Activated CD4-positive, alpha-beta T cell treated with anti-CD3 and anti-CD28 coated beads, Interleukin-2, amount 50 U/mL, for 24 hours (primary cell): ENCODE measurements around the gene MNX1.

Experiments
- DNase-seq, 2 donors: peaks; one replicate each; pipeline ENCODE4 v3.0.0-alpha.2; 2020; ENCODE audit warnings: low read depth in 1 of 2, low spot score in 1 of 2

Gene MNX1

DNA sequence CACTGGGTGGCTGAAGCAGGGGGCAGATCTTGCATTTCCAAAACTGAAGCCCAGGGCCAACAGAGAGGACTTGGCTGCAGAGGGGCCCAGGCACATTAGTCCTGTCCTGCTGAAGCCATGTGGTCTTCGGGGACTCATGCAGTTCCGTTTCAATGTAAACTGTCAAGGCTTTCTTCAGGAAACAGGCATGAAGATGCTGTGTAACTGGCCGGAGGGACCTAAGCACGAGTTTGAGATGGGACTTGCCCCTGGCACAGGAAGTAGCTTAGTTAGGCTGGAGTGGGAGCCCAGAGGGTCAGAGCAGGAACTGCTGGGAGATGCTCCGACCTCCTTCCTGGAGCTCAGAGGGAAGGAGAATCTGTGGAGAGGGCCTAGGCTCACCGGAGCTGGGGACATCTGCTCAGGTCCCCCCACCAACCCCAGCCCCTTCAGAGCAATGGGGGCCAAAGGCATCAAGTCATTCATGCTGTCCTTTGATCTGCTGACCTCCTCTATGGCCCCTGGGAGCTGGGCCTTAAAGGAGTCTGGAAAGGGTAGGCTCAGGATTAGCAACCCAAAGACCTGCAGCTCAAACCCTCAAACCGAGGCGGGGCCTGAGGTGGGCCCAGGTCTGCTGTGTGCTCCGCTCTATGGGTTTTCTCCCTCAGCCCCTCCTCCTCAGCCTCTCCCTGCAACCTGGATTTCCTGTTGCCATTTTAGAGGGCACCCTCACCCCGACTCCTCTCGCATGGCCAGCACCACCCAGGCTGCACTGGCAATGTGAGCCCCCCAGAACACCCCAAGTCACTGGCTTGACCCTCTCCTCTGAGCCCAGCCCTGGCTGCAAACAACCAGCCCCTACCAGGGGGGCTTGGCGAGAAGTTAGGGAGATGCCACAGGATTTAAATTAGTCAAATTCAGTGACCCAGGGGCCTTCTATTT is 4.4 kb upstream of the MNX1 start:
- no peak for DNase-seq

GRCh38 chr7:157013602-157014549 is 3.4 kb upstream of the MNX1 start:
- no peak for DNase-seq

- DNase-seq: no peak
Measured at GRCh38 chr7:157013101-157013500, 2.6 kb upstream of the MNX1 start.

- DNase-seq: no peak
Measured at GRCh38 chr7:157012113-157012547, 1.7 kb upstream of the MNX1 start.

- DNase-seq: no peak
Measured at GRCh38 chr7:157011333-157012112, 1.1 kb upstream of the MNX1 start.

DNA sequence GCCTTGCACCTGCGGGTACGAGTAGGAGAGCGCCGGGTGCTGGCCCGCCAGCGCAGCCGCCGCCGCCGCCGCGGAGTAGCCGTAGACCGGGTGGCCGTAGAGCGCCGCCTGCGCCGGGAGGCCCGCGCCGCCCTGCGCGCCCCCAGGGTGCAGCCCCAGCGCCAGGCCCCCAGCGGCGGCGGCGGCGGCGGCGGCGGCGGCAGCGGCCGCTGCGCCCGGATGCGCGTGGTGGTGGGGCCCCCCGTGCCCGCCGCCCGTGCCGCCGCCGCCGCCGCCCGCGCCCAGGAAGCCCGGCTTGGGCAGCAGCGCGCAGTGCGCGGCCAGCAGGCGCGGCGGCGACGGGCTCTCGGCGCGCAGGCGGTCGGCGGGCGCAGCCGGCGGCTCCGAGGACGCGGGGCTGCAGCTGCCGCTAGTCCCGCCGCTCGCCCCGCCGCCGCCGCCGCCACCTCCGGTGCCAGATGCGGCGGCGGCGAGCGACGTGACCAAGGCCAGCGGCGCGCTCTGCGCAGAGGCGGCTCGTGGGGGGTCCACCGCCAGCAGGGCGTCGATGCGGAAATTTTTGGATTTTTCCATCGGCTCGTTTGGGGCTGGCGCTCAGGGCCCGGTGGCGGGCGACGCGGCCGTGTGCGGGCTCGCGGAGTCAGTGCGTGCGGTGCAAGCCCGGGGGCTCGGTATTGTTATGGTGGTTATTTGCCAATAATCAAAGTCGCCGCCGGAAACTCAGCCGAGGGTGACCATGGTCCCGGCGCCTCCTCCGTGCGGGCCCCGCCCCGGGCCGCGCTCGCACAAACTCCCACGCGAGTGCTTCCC is 480 bp downstream of the MNX1 start:
- DNase-seq: no peak

GRCh38 chr7:157009170-157009777 is 1.2 kb downstream of the MNX1 start:
- no peak for DNase-seq

- DNase-seq: no peak
Measured at GRCh38 chr7:157008206-157009169, 2.0 kb downstream of the MNX1 start.

- DNase-seq: no peak
Measured at GRCh38 chr7:157007470-157008066, 2.9 kb downstream of the MNX1 start.

GRCh38 chr7:157006829-157007469 is 3.5 kb downstream of the MNX1 start:
- no peak for DNase-seq

DNA sequence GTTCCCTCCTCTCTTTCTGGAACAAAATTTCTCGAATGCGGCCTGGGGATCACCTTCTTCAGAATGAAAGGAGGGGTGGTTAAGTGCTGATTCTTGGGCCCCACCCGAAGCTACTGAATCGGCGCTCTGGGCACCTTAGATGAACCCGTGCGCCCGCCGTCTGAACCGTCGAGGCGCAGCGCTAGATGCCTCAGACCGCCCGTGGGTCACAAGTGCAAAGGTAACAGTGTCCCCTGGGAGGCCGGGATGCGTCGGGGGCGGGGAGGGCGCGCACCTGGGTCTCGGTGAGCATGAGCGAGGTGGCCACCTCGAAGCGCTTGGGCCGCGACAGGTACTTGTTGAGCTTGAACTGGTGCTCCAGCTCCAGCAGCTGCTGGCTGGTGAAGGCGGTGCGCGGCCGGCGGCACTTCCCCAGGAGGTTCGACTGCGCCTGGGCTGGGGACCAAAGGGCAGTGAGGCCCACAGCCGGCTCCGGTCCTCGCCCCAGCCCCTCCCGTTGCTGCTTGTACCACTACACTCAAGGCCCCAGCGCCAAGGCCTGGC is 4.2 kb downstream of the MNX1 start:
- no peak for DNase-seq

- no peak for DNase-seq
Measured at GRCh38 chr7:157005456-157006204, 4.8 kb downstream of the MNX1 start.

GRCh38 chr7:157004521-157005455 is 5.7 kb downstream of the MNX1 start:
- DNase-seq: no peak

- no peak for DNase-seq
Measured at GRCh38 chr7:157003756-157004520, 6.5 kb downstream of the MNX1 start.

- no peak for DNase-seq
Measured at GRCh38 chr7:157003445-157003755, 7.1 kb downstream of the MNX1 start.
